ENCODE results near the gene F3. TPM values are rescaled to one million over a fixed set of nuclear protein-coding genes. Genes with fewer than 3 reads are reported as not detected.

F3 gene
- total RNA-seq, 1 experiment from 2014 or later: 58.5 TPM

DNA sequence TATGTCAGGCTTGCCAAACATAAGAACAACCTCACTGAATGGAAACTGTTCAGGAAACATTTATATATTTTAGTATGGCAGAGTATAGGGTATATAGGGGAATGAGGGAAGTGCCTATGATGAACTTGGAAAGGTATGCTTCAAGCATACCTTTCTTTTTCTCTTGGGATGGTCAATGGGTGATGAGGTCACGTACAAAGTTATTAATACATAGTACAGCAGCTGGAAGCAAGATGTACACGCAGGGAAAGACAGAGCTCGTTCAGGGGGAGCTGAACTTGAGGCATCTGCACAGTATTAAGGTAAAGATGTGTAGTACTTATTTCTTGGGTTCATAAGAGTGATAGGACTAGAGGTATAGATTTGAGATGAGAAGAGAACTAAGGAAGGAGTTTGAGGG lies 61.9 kb downstream of the F3 start:
- POLR2A ChIA-PET: no interaction called here
- intact Hi-C loops (cut with micrococcal nuclease): no loop called here

More for the DNA sequence above, 61.9 kb downstream of the F3 start:
- BruUV-seq (replicated peaks): no TSS peak
- no peak overlapping the region for H3K4me2 ChIP-seq (ENCODE audit: low read length)
- H3K27ac ChIP-seq (ENCODE audit: low read depth, low read length): no peak overlapping the region
- CTCF ChIA-PET: no interaction called here
- no peak overlapping the region for H3K4me3 ChIP-seq (replicated peaks in 1 of 2; ENCODE audit: low read depth in 1 of 2, low read length in 2 of 2)
- H3K9ac ChIP-seq (ENCODE audit: low read length): no peak overlapping the region
- H2AFZ ChIP-seq (ENCODE audit: low read depth, low read length, poor library complexity, severe bottlenecking): no peak overlapping the region
- H3K79me2 ChIP-seq (ENCODE audit: insufficient read depth, low read length): no peaks in the 10 kb centered on the region
- H3K27me3 ChIP-seq (ENCODE audit: insufficient read depth, low read length): no peaks in the 10 kb centered on the region
- TF ChIP-seq POLR2AphosphoS5 (IDR thresholded peaks at IDR 0.05; ENCODE audit: low read depth, low read length) (no peak), SIN3A (IDR thresholded peaks at IDR 0.05; ENCODE audit: low read depth) (no peak), SP1 (IDR thresholded peaks at IDR 0.05; ENCODE audit: low read depth) (no peak), ZNF274 (IDR thresholded peaks at IDR 0.05; ENCODE audit: low read depth, low read length) (no peak), RAD21 (IDR thresholded peaks at IDR 0.05; ENCODE audit: low read depth) (no peak), CEBPB (IDR thresholded peaks at IDR 0.05; ENCODE audit: low read depth) (no peak), EZH2phosphoT487 (IDR thresholded peaks at IDR 0.05; ENCODE audit: borderline replicate concordance) (no peak), CBX3 (IDR thresholded peaks at IDR 0.05; ENCODE audit: low read depth) (no peak), ZFX (IDR thresholded peaks at IDR 0.05) (no peak), TCF7L2 (IDR thresholded peaks at IDR 0.05; ENCODE audit: borderline replicate concordance, extremely low read depth, insufficient read depth, insufficient read length) (no peak), JUND (IDR thresholded peaks at IDR 0.05) (no peak), ELF1 (IDR thresholded peaks at IDR 0.05; ENCODE audit: borderline replicate concordance, low read depth) (no peak), YY1 (IDR thresholded peaks at IDR 0.05; ENCODE audit: extremely low read depth, insufficient replicate concordance, low read depth, low read length) (no peak)
- TF ChIP-seq, protein P1, sequence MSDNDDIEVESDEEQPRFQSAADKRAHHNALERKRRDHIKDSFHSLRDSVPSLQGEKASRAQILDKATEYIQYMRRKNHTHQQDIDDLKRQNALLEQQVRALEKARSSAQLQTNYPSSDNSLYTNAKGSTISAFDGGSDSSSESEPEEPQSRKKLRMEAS (IDR thresholded peaks at IDR 0.05): no peak
- TF ChIP-seq, protein P2, sequence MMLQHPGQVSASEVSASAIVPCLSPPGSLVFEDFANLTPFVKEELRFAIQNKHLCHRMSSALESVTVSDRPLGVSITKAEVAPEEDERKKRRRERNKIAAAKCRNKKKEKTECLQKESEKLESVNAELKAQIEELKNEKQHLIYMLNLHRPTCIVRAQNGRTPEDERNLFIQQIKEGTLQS (IDR thresholded peaks at IDR 0.05): no peak
- TF ChIP-seq, protein P3, sequence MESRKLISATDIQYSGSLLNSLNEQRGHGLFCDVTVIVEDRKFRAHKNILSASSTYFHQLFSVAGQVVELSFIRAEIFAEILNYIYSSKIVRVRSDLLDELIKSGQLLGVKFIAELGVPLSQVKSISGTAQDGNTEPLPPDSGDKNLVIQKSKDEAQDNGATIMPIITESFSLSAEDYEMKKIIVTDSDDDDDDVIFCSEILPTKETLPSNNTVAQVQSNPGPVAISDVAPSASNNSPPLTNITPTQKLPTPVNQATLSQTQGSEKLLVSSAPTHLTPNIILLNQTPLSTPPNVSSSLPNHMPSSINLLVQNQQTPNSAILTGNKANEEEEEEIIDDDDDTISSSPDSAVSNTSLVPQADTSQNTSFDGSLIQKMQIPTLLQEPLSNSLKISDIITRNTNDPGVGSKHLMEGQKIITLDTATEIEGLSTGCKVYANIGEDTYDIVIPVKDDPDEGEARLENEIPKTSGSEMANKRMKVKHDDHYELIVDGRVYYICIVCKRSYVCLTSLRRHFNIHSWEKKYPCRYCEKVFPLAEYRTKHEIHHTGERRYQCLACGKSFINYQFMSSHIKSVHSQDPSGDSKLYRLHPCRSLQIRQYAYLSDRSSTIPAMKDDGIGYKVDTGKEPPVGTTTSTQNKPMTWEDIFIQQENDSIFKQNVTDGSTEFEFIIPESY (IDR thresholded peaks at IDR 0.05; ENCODE audit: extremely low read depth, insufficient replicate concordance, low read length): no peak
- no peak for DNase-seq (ENCODE audit: low read depth, low spot score)
- no peaks in the 10 kb centered on the region for H4K20me1 ChIP-seq (ENCODE audit: insufficient read depth)
- H3K36me3 ChIP-seq (ENCODE audit: control insufficient read depth in 1 of 2, insufficient read depth in 2 of 2, low read length in 2 of 2): peaks cover 3 to 9% of the 10 kb centered on the region in 2 experiments; a peak in 2 of 4 replicates
- ATAC-seq: no peak
- peaks cover 0 to 8% of the 10 kb centered on the region in 2 experiments; a peak in 2 of 4 replicates for H3K4me1 ChIP-seq (ENCODE audit: control insufficient read depth in 1 of 2, insufficient read depth in 2 of 2, low read length in 2 of 2)
- RAD21 ChIA-PET (ENCODE audit: low non-redundant PET in 1 of 2, low total read pairs in 2 of 2, uncharacterized antibody in 2 of 2, unreplicated experiment in 2 of 2): no interaction called here
- H3K9me3 ChIP-seq (ENCODE audit: control insufficient read depth in 1 of 2, insufficient read depth in 1 of 2, low read depth in 1 of 2, low read length in 2 of 2): no peaks in the 10 kb centered on the region
- no peaks in the 10 kb centered on the region for H3K9me2 ChIP-seq (ENCODE audit: insufficient read depth)

Other genes starting within 250 kb of the F3 start
- gene ABCD3, start 123.4 kb downstream of the F3 start, total RNA-seq (2021; ENCODE audit: unreplicated experiment): 48.8 TPM

All from HCT116 (cell line).